MM.1S (cell line): ENCODE data around the gene EIF3F.

ENCODE experiments used
- CTCF ChIP-seq: fragments of 300-600 bp; sonication (generic); IDR thresholded peaks from 2 replicates; pipeline ENCODE4 v1.5.1; 2016; ENCODE audit warnings: antibody characterized with exemption, low read length, mixed read lengths
- EZH2 ChIP-seq: fragments of 300-600 bp; sonication (generic); optimal IDR thresholded peaks from 2 replicates; pipeline ENCODE3; 2017; ENCODE audit warnings: low read depth, mild to moderate bottlenecking, antibody characterized with exemption, low read length, mixed read lengths
- EZH2phosphoT487 ChIP-seq: fragments of 300-600 bp; sonication (generic); IDR thresholded peaks from 2 replicates; pipeline ENCODE4 v1.6.1; 2018; ENCODE audit warnings: antibody characterized with exemption, low read length

- TF ChIP-seq CTCF = no peak
- TF ChIP-seq EZH2 = no peak
- no peak for TF ChIP-seq EZH2phosphoT487
Measured at GRCh38 chr11:8032576-8033304, 45.6 kb downstream of the EIF3F start.
